K562 treated with DMSO at 1 percent for 48 hours (cell line): Measurements from ENCODE around the gene SCART1. TPM values are rescaled to one million over a fixed set of nuclear protein-coding genes. Genes with fewer than 3 reads are reported as not detected.

Experiments
- total RNA-seq: library from RNA; unstranded; fragments of 300-600 nt; gene quantifications from 2 replicates; pipeline ENCODE4 v1.2.3, GENCODE V29; 2022; ENCODE audit warnings: low replicate concordance; ENCODE audit errors: extremely low read depth

The SCART1 gene
- total RNA-seq: not detected in 2 replicates

GRCh38 chr10:133453516-133454203 lies at the start of gene SCART1:
Gene SCART1 (plus strand): TSS chr10:133453945. CDS start chr10:133453998, 53 bp downstream.

DNA sequence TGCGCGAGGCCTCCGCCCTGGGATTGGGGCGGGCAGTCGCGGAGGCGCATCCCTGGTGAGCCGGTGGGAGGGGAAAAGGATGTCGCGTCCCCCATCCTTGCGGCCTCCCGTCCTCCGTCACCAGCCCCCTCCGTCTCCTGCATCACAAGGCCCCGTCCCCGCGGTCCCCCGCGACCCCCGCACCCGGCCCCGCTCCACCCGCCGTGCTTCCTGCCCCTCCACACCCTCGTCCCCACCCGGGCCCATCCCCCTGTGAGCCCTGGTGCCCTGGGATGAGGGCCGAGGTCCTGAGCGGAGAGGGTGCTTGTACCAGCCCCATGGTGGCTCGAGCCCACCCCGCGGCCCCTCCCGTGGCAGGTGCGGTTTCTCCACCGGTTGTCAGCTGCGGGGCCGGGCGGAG lies 29.1 kb upstream of the SCART1 start, which contains the start of gene SPRN:
Gene SPRN (minus strand): TSS at position 25 of the 400 bp plus-strand sequence. CDS start 944 bp downstream, outside the sequence.

Other genes starting within 250 kb of the SCART1 start
- gene UTF1, start 223.7 kb upstream of the SCART1 start, total RNA-seq: not detected in 2 replicates
- gene VENTX, start 216.1 kb upstream of the SCART1 start, total RNA-seq: not detected in 2 replicates
- not detected in 2 replicates for gene ADAM8, start 177.1 kb upstream of the SCART1 start, total RNA-seq
- gene TUBGCP2, start 145.1 kb upstream of the SCART1 start, total RNA-seq: not detected in 2 replicates
- not detected in 2 replicates for gene ZNF511, start 145.0 kb upstream of the SCART1 start, total RNA-seq
- not detected in 2 replicates for gene CALY, start 117.0 kb upstream of the SCART1 start, total RNA-seq
- not detected in 2 replicates for gene PRAP1, start 106.6 kb upstream of the SCART1 start, total RNA-seq
- gene FUOM, start 95.9 kb upstream of the SCART1 start, total RNA-seq: not detected in 2 replicates
- not detected in 2 replicates for gene ECHS1, start 80.6 kb upstream of the SCART1 start, total RNA-seq
- gene PAOX, start 74.7 kb upstream of the SCART1 start, total RNA-seq: not detected in 2 replicates
- not detected in 2 replicates for gene MTG1, start 59.8 kb upstream of the SCART1 start, total RNA-seq
- gene SPRN, start 29.3 kb upstream of the SCART1 start, total RNA-seq: not detected in 2 replicates
- gene CYP2E1, start 73.4 kb downstream of the SCART1 start, total RNA-seq: not detected in 2 replicates
- gene SYCE1, start 111.6 kb downstream of the SCART1 start, total RNA-seq: not detected in 2 replicates
- not detected in 2 replicates for gene FRG2B, start 172.8 kb downstream of the SCART1 start, total RNA-seq